ENCODE measurements around the gene MRTO4.

GRCh38 chr1:19273106-19273843 lies 21.7 kb downstream of the MRTO4 start:
- TF ChIP-seq RCOR1 (IDR thresholded peaks at IDR 0.05; ENCODE audit: low read length) (no peak), SMC3 (IDR thresholded peaks at IDR 0.05; ENCODE audit: low read depth, low read length) (no peak), CTCF (IDR thresholded peaks at IDR 0.05) (no peak)

Data from SK-N-SH (cell line).